Measurements from ENCODE around the gene TMEM119.
"Not testable (repeated sequence)": the region's sequence is repeated elsewhere in the genome, so short reads cannot be mapped to it uniquely, and the experiment has no call there.

The TMEM119 gene

DNA sequence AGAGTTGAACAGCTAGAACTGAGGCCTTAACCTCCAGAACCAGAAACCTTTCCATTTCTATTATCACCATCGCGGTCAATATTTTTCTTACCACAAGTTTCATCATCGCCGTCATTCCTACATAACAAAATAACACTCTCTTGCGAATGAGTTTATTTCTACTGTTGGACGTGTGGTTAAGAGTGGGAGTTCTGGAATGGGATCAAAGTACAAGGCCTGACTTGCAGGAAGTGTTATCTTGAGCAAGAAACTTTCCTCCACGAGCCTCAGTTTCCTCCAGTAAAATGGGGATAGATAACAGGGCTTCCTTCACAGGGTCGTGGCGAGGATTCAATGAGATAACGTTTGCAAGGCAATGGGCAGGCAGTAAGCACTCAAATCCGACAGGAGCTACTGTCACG, 37.6 kb downstream of the TMEM119 start:
- Histone ChIP-seq H3K4me3 (replicated peaks; ENCODE audit: low read depth, low read length) (peak overlapping the region; percentile 99), H3K27me3 (replicated peaks; ENCODE audit: control insufficient read depth, insufficient read depth, low read length) (no peaks in the 10 kb centered on the region), H3K36me3 (ENCODE audit: control insufficient read depth, insufficient read depth, low read length) (peaks cover 11% of the 10 kb centered on the region)
- TF ChIP-seq, protein P1, sequence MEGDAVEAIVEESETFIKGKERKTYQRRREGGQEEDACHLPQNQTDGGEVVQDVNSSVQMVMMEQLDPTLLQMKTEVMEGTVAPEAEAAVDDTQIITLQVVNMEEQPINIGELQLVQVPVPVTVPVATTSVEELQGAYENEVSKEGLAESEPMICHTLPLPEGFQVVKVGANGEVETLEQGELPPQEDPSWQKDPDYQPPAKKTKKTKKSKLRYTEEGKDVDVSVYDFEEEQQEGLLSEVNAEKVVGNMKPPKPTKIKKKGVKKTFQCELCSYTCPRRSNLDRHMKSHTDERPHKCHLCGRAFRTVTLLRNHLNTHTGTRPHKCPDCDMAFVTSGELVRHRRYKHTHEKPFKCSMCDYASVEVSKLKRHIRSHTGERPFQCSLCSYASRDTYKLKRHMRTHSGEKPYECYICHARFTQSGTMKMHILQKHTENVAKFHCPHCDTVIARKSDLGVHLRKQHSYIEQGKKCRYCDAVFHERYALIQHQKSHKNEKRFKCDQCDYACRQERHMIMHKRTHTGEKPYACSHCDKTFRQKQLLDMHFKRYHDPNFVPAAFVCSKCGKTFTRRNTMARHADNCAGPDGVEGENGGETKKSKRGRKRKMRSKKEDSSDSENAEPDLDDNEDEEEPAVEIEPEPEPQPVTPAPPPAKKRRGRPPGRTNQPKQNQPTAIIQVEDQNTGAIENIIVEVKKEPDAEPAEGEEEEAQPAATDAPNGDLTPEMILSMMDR (IDR thresholded peaks at IDR 0.05; ENCODE audit: insufficient read depth, low read length, poor library complexity, severe bottlenecking) = no peak
- no peak for DNase-seq (ENCODE audit: extremely low read depth, insufficient read length)

DNA sequence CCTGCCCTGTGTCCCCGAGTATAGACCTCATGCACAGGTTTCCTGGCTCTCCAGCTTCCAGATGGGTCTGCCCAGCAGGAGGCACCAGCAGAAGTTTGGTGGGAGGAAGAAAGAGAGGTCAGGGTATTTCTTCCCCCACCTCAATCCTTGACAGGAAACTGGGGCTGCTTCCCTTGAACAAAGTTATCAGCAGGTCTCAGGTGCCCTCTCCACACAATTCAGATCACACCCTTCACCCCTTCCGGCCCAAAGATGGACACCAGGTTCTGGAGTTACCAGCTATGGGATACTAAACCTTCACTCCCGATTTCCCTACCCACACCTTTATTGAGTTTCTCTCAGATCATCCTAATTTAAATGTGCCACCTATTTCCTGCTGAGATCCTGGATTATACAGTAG, 38.1 kb downstream of the TMEM119 start:
- DNase-seq (ENCODE audit: extremely low read depth, insufficient read length) = no peak
- Histone ChIP-seq H3K4me3 (replicated peaks; ENCODE audit: low read depth, low read length) (peak overlapping the region; percentile 99), H3K36me3 (ENCODE audit: control insufficient read depth, insufficient read depth, low read length) (peaks cover 8% of the 10 kb centered on the region), H3K27me3 (replicated peaks; ENCODE audit: control insufficient read depth, insufficient read depth, low read length) (no peaks in the 10 kb centered on the region)
- TF ChIP-seq, protein P1 (IDR thresholded peaks at IDR 0.05; ENCODE audit: insufficient read depth, low read length, poor library complexity, severe bottlenecking) = peak; percentile 27

DNA sequence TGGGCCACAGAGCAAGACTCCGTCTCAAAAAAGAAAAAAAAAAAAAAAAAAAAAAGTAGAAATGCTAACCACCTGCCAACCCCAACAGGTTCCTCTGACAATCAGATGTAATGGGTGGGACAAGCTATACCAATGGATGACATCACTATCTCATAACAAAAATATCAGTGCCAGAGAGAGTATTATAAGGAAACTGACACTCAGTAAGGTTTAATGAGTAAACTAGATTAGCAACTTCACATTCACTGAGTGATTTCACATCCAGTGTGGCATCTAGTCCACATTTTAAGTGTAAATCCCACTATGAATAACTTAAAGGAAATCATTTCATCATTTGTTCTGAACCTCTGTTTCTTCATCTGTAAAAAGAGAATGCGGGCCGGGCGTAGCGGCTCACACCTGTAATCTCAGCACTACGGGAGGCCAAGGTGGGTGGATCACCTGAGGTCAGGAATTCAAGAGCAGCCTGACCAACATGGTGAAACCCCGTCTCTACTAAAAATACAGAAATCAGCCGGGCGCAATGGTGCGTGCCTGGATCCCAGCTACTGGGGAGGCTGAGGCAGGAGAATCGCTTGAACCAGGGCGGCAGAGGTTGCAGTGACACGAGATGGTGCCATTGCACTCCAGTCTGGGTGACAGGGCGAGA, 38.8 kb downstream of the TMEM119 start:
- Histone ChIP-seq H3K4me3 (replicated peaks; ENCODE audit: low read depth, low read length) (peak overlapping the region; percentile 99), H3K36me3 (ENCODE audit: control insufficient read depth, insufficient read depth, low read length) (peaks cover 8% of the 10 kb centered on the region)
- TF ChIP-seq, protein P1 (IDR thresholded peaks at IDR 0.05; ENCODE audit: insufficient read depth, low read length, poor library complexity, severe bottlenecking) = no peak

DNA sequence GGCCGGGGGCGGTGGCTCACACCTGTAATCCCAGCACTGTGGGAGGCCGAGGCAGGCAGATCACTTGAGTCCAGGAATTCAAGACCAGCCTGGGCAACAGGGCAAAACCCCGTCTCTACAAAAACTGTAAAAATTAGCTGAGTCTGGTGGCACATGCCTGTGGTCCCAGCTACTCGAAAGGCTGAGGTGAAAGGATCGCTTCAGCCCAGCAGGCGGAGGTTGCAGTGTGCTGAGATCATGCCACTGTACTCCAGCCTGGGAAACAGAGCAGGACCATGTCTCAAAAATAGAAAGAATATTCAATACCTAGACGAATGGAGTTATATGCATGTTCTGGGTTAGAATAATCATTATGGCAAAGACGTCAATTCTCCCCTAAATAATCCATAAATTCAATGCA, 42.5 kb downstream of the TMEM119 start:
- not testable (repeated sequence) for H3K36me3 ChIP-seq (ENCODE audit: control insufficient read depth, insufficient read depth, low read length); H3K4me3 ChIP-seq (replicated peaks; ENCODE audit: low read depth, low read length); DNase-seq (ENCODE audit: extremely low read depth, insufficient read length); H3K27me3 ChIP-seq (replicated peaks; ENCODE audit: control insufficient read depth, insufficient read depth, low read length)

More for the DNA sequence above, 38.8 kb downstream of the TMEM119 start:
- DNase-seq (ENCODE audit: extremely low read depth, insufficient read length) = no peak
- H3K27me3 ChIP-seq (replicated peaks; ENCODE audit: control insufficient read depth, insufficient read depth, low read length) = no peaks in the 10 kb centered on the region

DNA sequence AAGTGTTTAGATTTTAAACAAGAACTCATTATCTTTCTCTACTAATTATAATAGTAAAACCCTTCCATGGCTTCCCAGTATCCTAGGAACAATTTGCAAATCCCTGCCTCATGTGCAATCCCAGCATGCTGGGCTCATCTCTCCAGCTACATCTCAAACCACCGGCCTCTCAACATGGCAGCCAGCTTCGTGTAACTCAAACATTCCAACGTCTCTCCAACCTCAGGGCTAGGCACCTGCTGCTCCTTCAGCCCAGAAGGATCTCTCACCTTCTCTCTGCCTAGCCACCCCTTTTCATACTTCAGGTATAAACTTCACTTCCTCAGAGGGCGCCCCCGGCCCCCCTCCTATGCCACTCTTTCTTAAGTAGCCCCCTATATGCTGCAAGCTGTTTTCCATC, 44.1 kb downstream of the TMEM119 start:
- no peak overlapping the region for H3K4me3 ChIP-seq (replicated peaks; ENCODE audit: low read depth, low read length)
- TF ChIP-seq, protein P1 (IDR thresholded peaks at IDR 0.05; ENCODE audit: insufficient read depth, low read length, poor library complexity, severe bottlenecking) = no peak
- H3K36me3 ChIP-seq (ENCODE audit: control insufficient read depth, insufficient read depth, low read length) = peaks cover 8% of the 10 kb centered on the region
- no peak for DNase-seq (ENCODE audit: extremely low read depth, insufficient read length)
- H3K27me3 ChIP-seq (replicated peaks; ENCODE audit: control insufficient read depth, insufficient read depth, low read length) = no peaks in the 10 kb centered on the region

DNA sequence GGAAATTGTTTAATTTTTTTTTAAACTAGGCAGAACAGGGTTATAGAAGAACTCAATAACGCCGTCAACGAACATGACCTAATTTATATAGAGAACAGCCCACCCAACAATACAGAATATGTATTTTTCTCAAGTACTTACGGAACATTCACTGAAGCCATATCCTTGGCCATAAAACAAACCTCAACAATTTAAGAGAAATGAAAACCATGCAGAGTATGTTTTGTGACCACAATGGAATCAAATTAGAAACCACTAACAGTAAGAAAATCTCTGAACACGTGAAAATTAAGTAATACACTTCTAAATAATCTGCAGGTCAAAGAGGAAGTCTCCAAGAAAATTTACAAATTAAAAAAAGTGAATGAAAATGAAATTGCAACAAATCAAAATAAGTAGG, 46.3 kb downstream of the TMEM119 start:
- peaks cover 5% of the 10 kb centered on the region for H3K36me3 ChIP-seq (ENCODE audit: control insufficient read depth, insufficient read depth, low read length)
- no peaks in the 10 kb centered on the region for H3K27me3 ChIP-seq (replicated peaks; ENCODE audit: control insufficient read depth, insufficient read depth, low read length)
- no peak for DNase-seq (ENCODE audit: extremely low read depth, insufficient read length)
- TF ChIP-seq, protein P1 (IDR thresholded peaks at IDR 0.05; ENCODE audit: insufficient read depth, low read length, poor library complexity, severe bottlenecking) = no peak
- no peak overlapping the region for H3K4me3 ChIP-seq (replicated peaks; ENCODE audit: low read depth, low read length)

Data from GM06990 (cell line).